ENCODE data around the gene RPE.

GRCh38 chr2:210055825-210056224, 53.4 kb downstream of the RPE start:
- TF ChIP-seq CTCF (IDR thresholded peaks at IDR 0.05) (no peak), POLR2A (IDR thresholded peaks at IDR 0.05) (no peak)

Measured in lower leg skin (tissue), 3 donors.